HepG2 (cell line): ENCODE measurements around the gene HARS2. TPM values are rescaled to one million over a fixed set of nuclear protein-coding genes. Genes with fewer than 3 reads are reported as not detected.

ENCODE experiments used
- ATF2 ChIP-seq: sonication (generic); formaldehyde crosslinking; IDR thresholded peaks from 2 replicates; pipeline ENCODE4 v1.4.0; 2020; ENCODE audit warnings: missing genetic modification reagents
- HNRNPK ChIP-seq: fragments of 200-400 bp; formaldehyde crosslinking; IDR thresholded peaks from 2 replicates; pipeline ENCODE4 v1.6.1; 2018; ENCODE audit warnings: low read length, low read depth, moderate library complexity, mild to moderate bottlenecking; ENCODE audit not compliant: poor library complexity, severe bottlenecking
- NAIF1 ChIP-seq: sonication (generic); formaldehyde crosslinking; IDR thresholded peaks from 2 replicates; pipeline ENCODE4 v1.5.0; 2020; ENCODE audit warnings: mild to moderate bottlenecking, missing genetic modification reagents, borderline replicate concordance
- NR2F1 ChIP-seq, 2 experiments: fragments of 450-650 bp in 1 of 2; formaldehyde crosslinking in 1 of 2; IDR thresholded peaks; 2 replicates each; pipeline versions ENCODE4 v1.5.0 to v1.6.1; 2016 to 2020; ENCODE audit warnings: mild to moderate bottlenecking in 1 of 2, missing compliant biosample characterization in 1 of 2, missing genetic modification reagents in 1 of 2, moderate library complexity in 1 of 2
- NR2F6 ChIP-seq, 2 experiments: IDR thresholded peaks; 2 replicates each; pipeline ENCODE4 v1.6.1; 2016; ENCODE audit warnings: antibody characterized with exemption in 1 of 2, mild to moderate bottlenecking in 1 of 2
- TFDP1 ChIP-seq: IDR thresholded peaks from 2 replicates; pipeline ENCODE4 v1.6.1; 2016; ENCODE audit warnings: missing compliant biosample characterization, missing genetic modification reagents, borderline replicate concordance
- ZBTB2 ChIP-seq: sonication (generic); formaldehyde crosslinking; IDR thresholded peaks from 2 replicates; pipeline ENCODE4 v1.8.0; 2022; ENCODE audit warnings: low read depth, missing genetic modification reagents
- ZNF33B ChIP-seq: sonication (generic); formaldehyde crosslinking; IDR thresholded peaks from 2 replicates; pipeline ENCODE4 v1.5.1; 2020; ENCODE audit warnings: mild to moderate bottlenecking, missing genetic modification reagents
- ZNF512B ChIP-seq: sonication (generic); formaldehyde crosslinking; IDR thresholded peaks from 2 replicates; pipeline ENCODE4 v1.5.1; 2020; ENCODE audit warnings: missing genetic modification reagents, mild to moderate bottlenecking, borderline replicate concordance
- ZNF567 ChIP-seq: sonication (generic); formaldehyde crosslinking; IDR thresholded peaks from 2 replicates; pipeline ENCODE4 v1.8.1; 2023; ENCODE audit warnings: mild to moderate bottlenecking, missing genetic modification reagents, borderline replicate concordance
- ZNF572 ChIP-seq: sonication (generic); formaldehyde crosslinking; IDR thresholded peaks from 2 replicates; pipeline ENCODE4 v1.5.1; 2020; ENCODE audit warnings: mild to moderate bottlenecking, missing genetic modification reagents
- ZNF83 ChIP-seq: sonication (generic); formaldehyde crosslinking; IDR thresholded peaks from 2 replicates; pipeline ENCODE4 v1.4.0; 2020; ENCODE audit warnings: missing genetic modification reagents, mild to moderate bottlenecking, borderline replicate concordance
- ZSCAN12 ChIP-seq: sonication (generic); formaldehyde crosslinking; IDR thresholded peaks from 2 replicates; pipeline ENCODE4 v1.9.0; 2021; ENCODE audit warnings: mild to moderate bottlenecking, missing genetic modification reagents
- polyA plus RNA-seq, 8 experiments: library from polyadenylated mRNA; depleted of rRNA in 3 of 8; stranded (reverse) in 7 of 8; unstranded in 1 of 8; fragments of >200 nt; fragmentation: Illumina TruSeq in 4 of 8; extraction: Trizol in 4 of 8; gene quantifications; 2 replicates each; pipeline versions ENCODE4 v1.2.1 to v1.2.3, GENCODE V29; 2011 to 2016; ENCODE audit warnings: low read depth in 4 of 8, missing spikeins in 1 of 8, mixed read lengths in 1 of 8; ENCODE audit not compliant: insufficient read depth in 1 of 8
- total RNA-seq, 5 experiments: library from RNA; depleted of rRNA; stranded (reverse); fragments of >200 nt; fragmentation: Illumina TruSeq; extraction: Trizol; gene quantifications; 2 replicates each; pipeline ENCODE4 v1.2.3, GENCODE V29; 2016; ENCODE audit warnings: low read depth in 1 of 5
- TF ChIP-seq, protein P1 (sequence below): sonication (generic); formaldehyde crosslinking; IDR thresholded peaks from 2 replicates; pipeline ENCODE4 v1.4.0; 2020; ENCODE audit warnings: missing genetic modification reagents, borderline replicate concordance

The HARS2 gene
- total and polyA plus RNA-seq, 2 of the 13 experiments (the other 11 are each of a cell fraction or from before 2014, with no cell fraction given): 17.9 to 25.8 TPM

DNA sequence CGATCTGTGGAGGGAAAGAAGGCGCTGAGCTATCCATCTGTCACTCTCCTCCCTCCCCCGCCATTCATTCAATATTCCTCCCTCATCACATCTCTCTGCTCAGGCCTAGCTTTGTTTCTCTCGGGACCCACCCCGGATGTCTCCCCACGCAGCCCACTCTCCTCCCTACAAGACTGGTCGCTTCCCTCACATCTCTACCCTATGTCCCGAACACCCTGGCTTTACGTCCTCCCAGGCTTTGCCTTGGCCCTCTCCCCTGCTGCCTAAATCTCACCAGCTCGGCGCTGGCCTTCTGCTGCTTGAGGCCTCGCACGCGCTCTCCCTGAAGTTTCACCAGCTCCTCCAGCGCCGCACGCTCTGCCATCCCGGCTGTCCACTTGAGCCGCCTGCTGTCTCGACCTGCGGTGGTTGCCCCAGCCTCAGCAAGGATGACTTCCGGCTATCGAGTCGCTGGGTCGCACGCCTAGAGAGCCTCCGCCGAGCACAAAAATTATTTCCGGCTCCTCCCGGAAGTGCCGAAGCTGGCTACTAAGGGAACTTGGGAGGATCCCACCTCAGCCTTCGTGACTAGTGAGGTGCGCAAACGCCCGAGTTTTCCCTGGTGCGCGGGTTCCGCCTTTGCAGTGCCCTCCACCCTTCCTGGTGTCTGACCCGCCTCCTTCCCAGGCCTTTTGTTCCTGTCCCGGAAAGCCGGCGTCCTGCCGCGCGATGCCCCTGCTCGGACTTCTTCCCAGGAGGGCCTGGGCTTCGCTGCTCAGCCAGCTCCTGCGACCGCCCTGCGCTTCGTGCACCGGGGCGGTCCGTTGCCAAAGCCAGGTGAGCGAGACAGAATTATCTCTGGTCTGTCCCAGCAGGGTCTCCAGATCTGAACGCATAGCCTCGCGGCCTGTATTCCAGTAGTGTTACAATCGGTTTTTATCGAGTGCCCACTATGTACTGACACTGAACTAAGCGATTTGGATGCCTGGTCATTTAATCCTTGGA, at the start of gene HARS2, which contains the start of gene HARS1 (continued):
- TF ChIP-seq, protein P1, sequence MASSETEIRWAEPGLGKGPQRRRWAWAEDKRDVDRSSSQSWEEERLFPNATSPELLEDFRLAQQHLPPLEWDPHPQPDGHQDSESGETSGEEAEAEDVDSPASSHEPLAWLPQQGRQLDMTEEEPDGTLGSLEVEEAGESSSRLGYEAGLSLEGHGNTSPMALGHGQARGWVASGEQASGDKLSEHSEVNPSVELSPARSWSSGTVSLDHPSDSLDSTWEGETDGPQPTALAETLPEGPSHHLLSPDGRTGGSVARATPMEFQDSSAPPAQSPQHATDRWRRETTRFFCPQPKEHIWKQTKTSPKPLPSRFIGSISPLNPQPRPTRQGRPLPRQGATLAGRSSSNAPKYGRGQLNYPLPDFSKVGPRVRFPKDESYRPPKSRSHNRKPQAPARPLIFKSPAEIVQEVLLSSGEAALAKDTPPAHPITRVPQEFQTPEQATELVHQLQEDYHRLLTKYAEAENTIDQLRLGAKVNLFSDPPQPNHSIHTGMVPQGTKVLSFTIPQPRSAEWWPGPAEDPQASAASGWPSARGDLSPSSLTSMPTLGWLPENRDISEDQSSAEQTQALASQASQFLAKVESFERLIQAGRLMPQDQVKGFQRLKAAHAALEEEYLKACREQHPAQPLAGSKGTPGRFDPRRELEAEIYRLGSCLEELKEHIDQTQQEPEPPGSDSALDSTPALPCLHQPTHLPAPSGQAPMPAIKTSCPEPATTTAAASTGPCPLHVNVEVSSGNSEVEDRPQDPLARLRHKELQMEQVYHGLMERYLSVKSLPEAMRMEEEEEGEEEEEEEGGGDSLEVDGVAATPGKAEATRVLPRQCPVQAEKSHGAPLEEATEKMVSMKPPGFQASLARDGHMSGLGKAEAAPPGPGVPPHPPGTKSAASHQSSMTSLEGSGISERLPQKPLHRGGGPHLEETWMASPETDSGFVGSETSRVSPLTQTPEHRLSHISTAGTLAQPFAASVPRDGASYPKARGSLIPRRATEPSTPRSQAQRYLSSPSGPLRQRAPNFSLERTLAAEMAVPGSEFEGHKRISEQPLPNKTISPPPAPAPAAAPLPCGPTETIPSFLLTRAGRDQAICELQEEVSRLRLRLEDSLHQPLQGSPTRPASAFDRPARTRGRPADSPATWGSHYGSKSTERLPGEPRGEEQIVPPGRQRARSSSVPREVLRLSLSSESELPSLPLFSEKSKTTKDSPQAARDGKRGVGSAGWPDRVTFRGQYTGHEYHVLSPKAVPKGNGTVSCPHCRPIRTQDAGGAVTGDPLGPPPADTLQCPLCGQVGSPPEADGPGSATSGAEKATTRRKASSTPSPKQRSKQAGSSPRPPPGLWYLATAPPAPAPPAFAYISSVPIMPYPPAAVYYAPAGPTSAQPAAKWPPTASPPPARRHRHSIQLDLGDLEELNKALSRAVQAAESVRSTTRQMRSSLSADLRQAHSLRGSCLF (CRISPR knock-in tag): no peak; the same call in none of the 2 replicates
- TF ChIP-seq ZBTB2 (CRISPR knock-in tag): peak; percentile 78
- no peak for TF ChIP-seq ZNF83
- TF ChIP-seq ATF2 (CRISPR knock-in tag): no peak; the same call in none of the 2 replicates
- TF ChIP-seq TFDP1 (CRISPR knock-in tag): no peak; the same call in 1 of the 2 replicates
- peak; percentile 85; the same call in 1 of the 2 replicates for TF ChIP-seq ZNF567 (CRISPR knock-in tag)
- TF ChIP-seq ZNF512B: no peak
- TF ChIP-seq ZSCAN12: peak; percentile 92; the same call in 1 of the 2 replicates
- no peak for TF ChIP-seq HNRNPK
- no peak for TF ChIP-seq NAIF1
- TF ChIP-seq NR2F1 (CRISPR knock-in tag; IDR thresholded peaks at IDR 0.05): no peak
- TF ChIP-seq NR2F6 (IDR thresholded peaks at IDR 0.05): no peak
- no peak; the same call in 1 of the 2 replicates for TF ChIP-seq NR2F6 (CRISPR knock-in tag; IDR thresholded peaks at IDR 0.05)
- 0 out of 2 replicates have a peak, but pooled peaks have one; percentile 34 for TF ChIP-seq ZNF33B
- 0 out of 2 replicates have a peak, but pooled peaks have one; percentile 61 for TF ChIP-seq ZNF572 (CRISPR knock-in tag)
